ENCODE data around the gene ARF3.

GRCh38 chr12:48967991-48968390 is 10.7 kb upstream of the ARF3 start:
- TF ChIP-seq CTCF (IDR thresholded peaks at IDR 0.05) (no peak), EZH2 (IDR thresholded peaks at IDR 0.05; ENCODE audit: borderline replicate concordance, insufficient read depth, low read depth, low read length, poor library complexity, severe bottlenecking) (no peak)
